K562 (cell line): ENCODE results near the gene STK25.

Experiments
- EZH2 ChIP-seq: IDR thresholded peaks from 2 replicates; pipeline ENCODE4 v1.6.1; 2012; ENCODE audit warnings: low read depth, mild to moderate bottlenecking, inconsistent platforms, low read length, borderline replicate concordance
- FOXJ3 ChIP-seq: sonication (generic); formaldehyde crosslinking; IDR thresholded peaks from 2 replicates; pipeline ENCODE4 v1.4.0; 2020; ENCODE audit warnings: mild to moderate bottlenecking, missing genetic modification reagents
- SP1 ChIP-seq: sonication (generic); formaldehyde crosslinking; IDR thresholded peaks from 2 replicates; pipeline ENCODE4 v1.8.1; 2022; ENCODE audit warnings: mild to moderate bottlenecking, missing genetic modification reagents
- TEAD4 ChIP-seq, 2 experiments: sonication (generic) in 1 of 2; formaldehyde crosslinking in 1 of 2; IDR thresholded peaks; 2 replicates each; pipeline versions ENCODE4 v1.6.1 to v1.8.0; 2012 to 2022; ENCODE audit warnings: borderline replicate concordance in 1 of 2, inconsistent platforms in 1 of 2, low read length in 1 of 2, mild to moderate bottlenecking in 1 of 2, missing genetic modification reagents in 1 of 2
- TF ChIP-seq, protein P1 (sequence below), 3 experiments: IDR thresholded peaks in 2 of 3; conservative IDR thresholded peaks in 1 of 3; 2 replicates each; pipeline ENCODE4 v1.5.1; 2011 to 2012; ENCODE audit warnings: low read length in 3 of 3, mild to moderate bottlenecking in 3 of 3, control low read depth in 2 of 3, improper control_type of control experiment in 1 of 3, inconsistent platforms in 1 of 3, low read depth in 1 of 3, mixed read lengths in 1 of 3, moderate library complexity in 1 of 3; ENCODE audit not compliant: insufficient read depth in 2 of 3

DNA sequence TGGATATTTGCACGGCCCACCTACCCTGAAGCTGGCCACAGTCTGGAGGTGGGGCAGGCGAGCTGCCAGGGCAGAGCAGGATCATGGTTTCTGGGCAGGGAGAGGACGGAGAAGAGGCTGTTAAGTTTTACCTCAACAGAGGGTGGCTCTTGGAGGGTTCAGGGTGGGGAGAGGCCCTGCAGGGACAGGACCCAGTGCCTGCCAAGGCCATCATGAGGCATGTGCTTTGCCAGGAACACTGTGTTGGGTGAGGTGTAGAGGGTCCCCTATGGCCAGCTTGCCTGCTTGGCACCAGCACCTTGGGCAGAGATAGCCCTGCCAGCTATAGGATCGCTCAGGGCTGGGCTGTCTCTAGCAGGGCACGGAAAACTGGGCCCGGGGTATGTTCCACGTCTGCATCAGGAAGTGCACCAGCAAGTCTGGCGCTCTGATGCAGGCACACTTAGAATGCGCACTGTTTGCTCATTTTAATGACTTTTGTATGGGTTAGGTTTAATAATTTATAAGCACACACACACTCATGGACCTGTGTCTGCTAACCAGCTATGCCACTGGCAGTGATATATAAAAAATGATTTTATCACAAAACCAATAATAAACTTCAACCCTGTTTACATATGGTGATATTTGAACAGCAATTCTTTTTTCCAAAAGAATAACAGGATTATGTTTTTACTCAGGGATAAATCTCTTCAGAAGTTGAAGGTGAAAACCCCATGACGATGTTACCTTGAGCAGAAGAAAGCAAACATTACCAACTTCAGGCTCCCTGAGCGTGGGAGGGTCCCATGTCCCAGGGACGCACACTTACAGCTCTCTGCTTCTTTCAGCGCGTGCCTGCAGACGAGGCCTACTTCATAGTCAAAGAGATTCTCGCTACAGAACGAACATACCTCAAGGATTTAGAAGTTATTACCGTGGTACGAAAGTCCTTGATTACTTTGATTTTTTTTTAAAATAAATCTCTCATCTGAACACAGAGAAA, 46.4 kb downstream of the STK25 start:
- TF ChIP-seq FOXJ3, result no peak
- TF ChIP-seq, protein P1, sequence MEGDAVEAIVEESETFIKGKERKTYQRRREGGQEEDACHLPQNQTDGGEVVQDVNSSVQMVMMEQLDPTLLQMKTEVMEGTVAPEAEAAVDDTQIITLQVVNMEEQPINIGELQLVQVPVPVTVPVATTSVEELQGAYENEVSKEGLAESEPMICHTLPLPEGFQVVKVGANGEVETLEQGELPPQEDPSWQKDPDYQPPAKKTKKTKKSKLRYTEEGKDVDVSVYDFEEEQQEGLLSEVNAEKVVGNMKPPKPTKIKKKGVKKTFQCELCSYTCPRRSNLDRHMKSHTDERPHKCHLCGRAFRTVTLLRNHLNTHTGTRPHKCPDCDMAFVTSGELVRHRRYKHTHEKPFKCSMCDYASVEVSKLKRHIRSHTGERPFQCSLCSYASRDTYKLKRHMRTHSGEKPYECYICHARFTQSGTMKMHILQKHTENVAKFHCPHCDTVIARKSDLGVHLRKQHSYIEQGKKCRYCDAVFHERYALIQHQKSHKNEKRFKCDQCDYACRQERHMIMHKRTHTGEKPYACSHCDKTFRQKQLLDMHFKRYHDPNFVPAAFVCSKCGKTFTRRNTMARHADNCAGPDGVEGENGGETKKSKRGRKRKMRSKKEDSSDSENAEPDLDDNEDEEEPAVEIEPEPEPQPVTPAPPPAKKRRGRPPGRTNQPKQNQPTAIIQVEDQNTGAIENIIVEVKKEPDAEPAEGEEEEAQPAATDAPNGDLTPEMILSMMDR (IDR thresholded peaks at IDR 0.05 in 2 of 3, conservative IDR thresholded peaks at IDR 0.05 in 1 of 3; ENCODE audit: insufficient read depth in 2 of 3, low read depth in 1 of 3, low read length in 3 of 3), result no peak
- TF ChIP-seq EZH2, result no peak
- no peak for TF ChIP-seq SP1 (CRISPR knock-in tag)
- TF ChIP-seq TEAD4 (IDR thresholded peaks at IDR 0.05; ENCODE audit: low read length), result no peak
- TF ChIP-seq TEAD4 (CRISPR knock-in tag; IDR thresholded peaks at IDR 0.05; ENCODE audit: borderline replicate concordance), result no peak
